Fibroblast of skin of back (primary cell): ENCODE results near the gene MVK. TPM values are rescaled to one million over a fixed set of nuclear protein-coding genes. Genes with fewer than 3 reads are reported as not detected.

Source experiments
- DNase-seq: peaks from one replicate; pipeline ENCODE4 v3.0.0-alpha.2; 2013
- polyA plus RNA-seq, 2 experiments: library from polyadenylated mRNA; unstranded; fragments of 120-200 nt; gene quantifications; one replicate each; pipeline ENCODE4 v1.2.1, GENCODE V29; 2013; ENCODE audit not compliant: insufficient read length in 2 of 2

MVK gene
- polyA plus RNA-seq (2013, experiment 1 of 2; ENCODE audit: insufficient read length) = 11.1 TPM
- polyA plus RNA-seq (2013, experiment 2 of 2; ENCODE audit: insufficient read length) = 9.9 TPM

- DNase-seq = peak; percentile 99
These were observed at the start of gene MVK, which contains the start of gene MMAB for GRCh38 chr12:109573029-109573913. MVK (plus strand) TSS chr12:109573794; CDS start chr12:109574823, 1,029 bp downstream. MMAB (minus strand) TSS chr12:109573504; CDS start chr12:109573480, 24 bp downstream.

- DNase-seq = no peak
These were observed 48.9 kb upstream of the MVK start for GRCh38 chr12:109524466-109525278.

DNA sequence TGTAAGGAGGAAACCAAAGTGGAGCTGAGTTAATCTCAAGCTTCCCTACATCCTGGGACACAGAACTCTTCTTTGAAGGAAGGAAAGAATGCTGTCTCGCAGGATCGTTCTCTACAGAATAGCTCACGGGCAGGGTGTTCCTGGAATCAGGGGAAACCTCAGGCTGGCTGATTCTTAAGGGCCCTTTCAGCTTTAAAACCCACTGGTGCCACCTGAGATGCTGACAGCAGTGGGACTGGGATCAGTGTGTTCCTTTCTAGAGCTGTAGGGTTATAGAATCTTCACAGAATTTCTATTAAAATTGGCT, 48.4 kb upstream of the MVK start:
- DNase-seq = no peak

- DNase-seq = no peak
These were observed 46.0 kb upstream of the MVK start for GRCh38 chr12:109527489-109528123.

DNA sequence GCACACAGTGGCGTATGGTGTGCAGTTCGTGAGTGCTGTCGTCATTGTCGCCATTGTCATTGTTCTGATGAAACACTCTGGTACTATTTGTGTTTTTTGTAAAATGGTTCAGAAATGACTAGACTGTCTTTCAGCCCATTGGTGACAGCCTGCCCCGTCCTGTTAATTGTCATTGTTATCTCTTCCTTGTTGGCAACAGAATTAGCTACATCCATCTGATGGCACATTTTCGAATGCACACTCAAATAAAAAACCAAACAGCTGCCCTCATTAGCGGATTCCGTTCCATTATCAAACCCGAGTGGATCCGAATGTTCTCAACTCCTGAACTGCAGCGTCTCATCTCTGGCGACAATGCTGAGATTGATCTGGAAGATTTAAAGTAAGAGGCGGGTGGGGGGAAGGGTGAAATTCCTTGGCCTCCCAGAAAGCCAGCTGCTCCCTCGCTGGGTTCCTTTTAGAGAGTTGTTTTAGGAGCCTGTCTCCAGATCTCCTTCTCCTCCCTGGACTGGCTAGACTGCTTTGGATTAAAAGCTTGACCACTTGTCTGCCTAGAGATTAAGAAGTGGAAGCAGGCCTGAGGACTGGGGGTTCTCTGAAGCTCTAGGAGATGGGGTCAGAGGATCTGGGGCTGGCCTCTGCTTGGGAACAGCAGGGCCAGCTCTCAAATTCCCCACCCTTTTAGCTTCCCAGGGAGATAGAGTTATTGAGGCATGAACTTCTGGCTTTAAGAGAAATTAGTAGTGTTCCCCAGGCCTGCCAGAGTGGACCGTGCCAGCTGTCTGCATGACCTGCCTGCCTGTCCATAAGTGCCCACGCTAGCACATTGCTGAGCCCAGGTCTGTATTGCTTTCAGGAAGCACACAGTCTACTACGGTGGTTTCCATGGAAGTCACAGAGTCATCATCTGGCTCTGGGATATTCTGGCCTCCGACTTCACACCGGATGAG, 43.6 kb upstream of the MVK start:
- no peak for DNase-seq

DNA sequence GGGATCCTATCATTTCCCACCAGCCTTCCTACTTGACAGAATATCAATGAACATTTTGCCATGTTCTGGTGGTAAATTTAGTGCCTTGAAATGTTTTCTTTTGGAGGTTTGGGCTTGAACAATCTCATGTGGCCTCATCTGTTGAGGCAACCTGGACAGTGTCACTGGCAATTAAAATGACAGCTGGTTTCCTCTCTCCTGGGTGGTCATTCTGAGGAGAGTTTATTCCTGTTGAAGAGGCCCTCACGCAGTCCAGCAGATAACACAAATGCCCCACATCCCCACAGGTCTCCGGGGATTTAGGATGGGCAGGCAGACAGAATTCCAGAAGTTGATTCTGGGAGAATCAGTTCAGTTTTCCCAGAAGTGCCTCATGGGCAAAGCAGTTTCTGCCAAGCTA, 42.2 kb upstream of the MVK start:
- DNase-seq = no peak

GRCh38 chr12:109532721-109533486, 40.7 kb upstream of the MVK start:
- no peak for DNase-seq

DNA sequence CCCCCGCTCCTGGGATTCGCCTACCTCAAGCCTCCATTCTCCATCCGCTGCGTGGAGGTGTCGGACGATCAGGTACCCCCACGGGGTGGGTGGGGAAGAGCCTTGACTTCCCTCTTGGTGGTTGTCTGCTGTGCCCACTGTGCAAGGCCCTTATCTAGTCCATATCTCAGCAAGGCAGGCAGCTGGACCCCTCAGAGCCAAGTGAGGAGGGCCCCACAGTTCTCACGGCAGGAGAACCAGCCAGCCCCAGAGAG, 40.2 kb upstream of the MVK start:
- no peak for DNase-seq

DNA sequence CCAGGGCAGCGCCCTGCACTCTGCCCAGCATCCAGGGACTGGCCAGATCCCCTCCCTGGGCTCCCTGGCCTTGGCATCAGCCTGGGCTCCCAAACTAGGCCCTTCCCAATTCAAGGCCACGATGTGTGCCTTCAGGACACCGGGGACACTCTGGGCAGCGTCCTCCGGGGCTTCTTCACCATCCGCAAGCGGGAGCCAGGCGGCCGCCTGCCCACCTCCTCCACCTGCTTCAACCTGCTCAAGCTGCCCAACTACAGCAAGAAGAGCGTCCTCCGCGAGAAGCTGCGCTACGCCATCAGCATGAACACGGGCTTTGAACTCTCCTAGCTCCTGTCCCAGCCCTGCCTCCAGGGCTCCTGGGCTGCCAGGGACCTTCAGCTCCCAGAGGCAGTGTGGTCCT, 39.1 kb upstream of the MVK start:
- DNase-seq = no peak

DNA sequence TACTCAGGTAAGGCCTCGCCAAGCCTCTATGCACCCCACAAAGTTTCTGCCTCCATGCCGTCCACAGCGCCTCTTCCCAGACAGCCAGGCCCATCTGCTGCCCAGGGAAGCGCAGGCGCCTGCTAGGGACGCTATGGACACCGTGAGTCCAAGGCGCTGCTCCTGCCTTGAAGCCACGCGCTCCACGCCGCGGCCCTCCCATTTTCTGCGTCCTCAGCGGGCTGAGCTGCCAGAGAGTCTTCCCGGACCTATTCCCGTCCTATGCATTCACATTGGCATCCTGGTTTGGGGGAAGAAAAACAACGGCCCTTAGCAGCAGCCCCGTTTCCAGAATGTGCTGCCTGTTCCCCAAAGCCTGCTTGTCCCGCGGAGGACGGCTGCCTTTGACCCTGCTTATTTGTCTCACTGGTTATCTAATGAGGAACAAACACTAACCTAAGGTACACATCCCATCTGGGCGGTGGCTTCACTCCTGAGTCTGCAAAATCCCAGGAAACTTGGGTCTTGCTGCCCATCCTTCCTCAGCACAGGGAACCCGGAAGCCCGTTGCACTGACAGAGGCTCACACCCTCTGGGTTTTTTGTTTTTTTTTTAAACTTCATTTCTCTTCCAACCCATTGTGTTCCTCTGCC, 38.2 kb upstream of the MVK start:
- no peak for DNase-seq

DNA sequence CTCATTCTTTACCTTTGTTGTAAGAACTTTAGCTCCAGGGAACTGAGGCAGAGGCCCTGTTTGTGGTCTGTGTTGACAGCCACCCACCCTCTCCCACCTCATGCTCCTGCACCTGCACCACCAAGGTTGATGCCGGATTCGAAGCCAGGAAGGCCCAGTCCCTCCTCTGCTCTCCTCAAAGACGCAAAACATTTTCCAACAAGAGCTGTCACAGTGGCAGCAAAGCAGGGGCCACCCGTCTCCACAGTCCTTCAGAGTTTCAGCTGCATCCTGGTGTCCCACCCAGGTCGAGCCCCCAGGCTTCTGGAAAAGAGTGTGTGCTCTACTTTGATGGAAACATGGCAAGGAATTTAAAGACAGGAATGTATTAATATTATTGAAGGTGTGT, 37.7 kb upstream of the MVK start:
- DNase-seq = no peak

GRCh38 chr12:109537136-109537535, 36.5 kb upstream of the MVK start:
- DNase-seq = no peak

- DNase-seq = no peak
These were observed 35.3 kb upstream of the MVK start for GRCh38 chr12:109538191-109538863.

GRCh38 chr12:109539508-109539907, 34.1 kb upstream of the MVK start:
- peak; percentile 85 for DNase-seq

GRCh38 chr12:109540526-109541412, 32.8 kb upstream of the MVK start:
- no peak for DNase-seq

GRCh38 chr12:109541413-109541726, 32.2 kb upstream of the MVK start:
- DNase-seq = no peak

DNA sequence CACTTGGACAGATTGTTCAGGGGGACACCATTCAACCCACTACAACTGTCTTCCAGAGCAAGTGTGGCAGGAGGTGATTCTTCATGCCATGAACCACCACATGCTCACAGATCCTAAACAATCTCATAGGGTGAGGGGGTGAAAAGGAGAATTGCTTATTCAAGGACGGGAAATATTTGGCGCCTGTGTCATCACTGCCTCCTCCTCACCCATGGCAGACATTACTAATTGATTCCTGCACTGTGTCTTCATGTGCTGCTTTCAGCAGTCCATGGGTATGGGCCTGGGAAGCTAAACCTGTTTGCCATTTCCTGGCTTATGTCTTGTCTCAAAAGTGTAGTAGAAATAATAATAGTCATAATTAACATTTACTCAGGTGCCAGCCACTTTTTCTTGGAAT, 31.6 kb upstream of the MVK start:
- peak; percentile 84 for DNase-seq

DNA sequence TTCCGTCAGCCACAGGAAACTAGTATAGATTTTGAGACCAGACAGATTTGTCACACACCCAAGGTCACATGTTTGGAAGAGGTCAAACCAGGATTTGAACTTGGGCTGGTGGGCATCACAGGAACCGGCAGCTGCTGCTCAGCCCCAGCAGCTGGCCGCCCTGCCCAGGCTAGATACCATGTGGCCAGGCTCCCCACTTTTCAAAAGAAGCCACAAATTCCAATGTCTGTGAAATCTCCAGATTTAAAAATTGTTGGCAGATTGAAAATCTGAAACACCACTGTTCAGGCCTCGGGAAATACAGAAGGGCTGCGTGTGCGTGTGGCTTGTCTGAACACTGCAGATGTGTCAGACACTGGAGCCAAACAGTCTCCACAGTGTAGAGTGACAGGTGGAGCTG, 30.7 kb upstream of the MVK start:
- DNase-seq = no peak

GRCh38 chr12:109544955-109545531, 28.6 kb upstream of the MVK start:
- DNase-seq = peak; percentile 40
